NT2/D1 (cell line): ENCODE data around the gene SLC49A3.

Experiments used
- SUZ12 ChIP-seq: IDR thresholded peaks from 2 replicates; pipeline ENCODE4 v1.6.1; 2011; ENCODE audit not compliant: insufficient read length, insufficient read depth; ENCODE audit errors: extremely low read depth
- YY1 ChIP-seq: IDR thresholded peaks from 2 replicates; pipeline ENCODE4 v1.6.1; 2011; ENCODE audit not compliant: insufficient read length, insufficient read depth
- ZNF274 ChIP-seq: IDR thresholded peaks from 2 replicates; pipeline ENCODE4 v1.6.1; 2011; ENCODE audit warnings: mild to moderate bottlenecking, low read depth, low read length

DNA sequence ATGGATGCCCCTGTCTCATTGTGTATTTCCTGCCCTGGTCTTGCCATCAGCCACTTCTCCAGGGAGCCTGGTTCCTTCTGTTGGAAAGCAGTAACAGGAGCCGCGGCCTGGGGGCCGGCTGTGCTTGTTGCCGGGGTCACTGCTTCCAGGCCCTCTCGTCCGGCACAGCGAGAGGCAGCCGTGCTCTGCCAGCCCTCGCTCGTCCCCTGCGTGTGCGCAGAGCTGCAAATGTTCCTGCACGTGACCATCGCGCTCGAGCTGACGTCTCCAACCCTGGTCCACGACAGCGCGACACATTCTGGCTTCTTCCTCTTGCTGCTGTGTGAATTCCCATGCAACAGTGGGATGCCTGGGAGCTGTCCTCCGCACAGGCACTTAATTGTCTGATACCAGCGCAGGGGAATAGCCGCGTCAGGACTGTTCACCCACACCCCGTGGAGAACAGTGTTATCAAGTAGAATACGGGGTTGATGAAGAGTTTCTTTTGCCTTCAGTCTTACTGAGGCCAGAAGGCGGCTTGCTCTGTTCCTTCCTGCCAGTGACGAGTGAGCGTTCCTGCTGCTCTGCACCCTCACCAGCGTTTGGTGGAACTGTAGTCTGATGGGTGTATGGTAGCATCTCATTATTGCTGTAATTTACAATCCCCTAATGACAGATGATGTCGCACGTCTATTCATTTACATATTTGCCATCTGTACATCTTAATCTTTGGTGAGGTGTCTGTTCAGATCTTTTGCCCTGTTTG is 51.2 kb downstream of the SLC49A3 start:
- TF ChIP-seq YY1 = no peak
- TF ChIP-seq ZNF274 = no peak
- TF ChIP-seq SUZ12 = no peak
